B cell (primary cell): ENCODE measurements around the gene MAPK10. TPM values are rescaled to one million over a fixed set of nuclear protein-coding genes. Genes with fewer than 3 reads are reported as not detected.

Source experiments
- ATAC-seq: fragments of 200-7000 bp; cut with Tn5 transposase; one replicate; pipeline ENCODE4 v1.10.0; 2021; ENCODE audit warnings: low read depth, mild to moderate bottlenecking, moderate number of reproducible peaks, moderate library complexity
- CTCF ChIA-PET: fragments of 350-600 bp; sonication (Branson Sonifier 250); formaldehyde crosslinking; loops from one replicate; lab custom pipeline; 2021; ENCODE audit warnings: antibody characterized with exemption, inconsistent platforms; lab: Charles Lee
- POLR2A ChIA-PET: fragments of 350-600 bp; sonication (Branson Sonifier 250); formaldehyde crosslinking; loops from one replicate; lab custom pipeline; 2021; ENCODE audit warnings: antibody characterized with exemption; lab: Charles Lee
- DNase-seq: peaks from one replicate; pipeline ENCODE4 v3.0.0; 2013
- H2AFZ ChIP-seq: 2 replicates; pipeline ENCODE4 v1.6.1; 2012; ENCODE audit warnings: mild to moderate bottlenecking, low read depth, low read length; ENCODE audit not compliant: insufficient read depth, poor library complexity, severe bottlenecking
- H3K27ac ChIP-seq, 2 donors: 1 replicate in 1 of 2; 2 replicates in 1 of 2; pipeline ENCODE4 v1.5.1; 2012 to 2013; ENCODE audit warnings: low read length in 2 of 2, mild to moderate bottlenecking in 2 of 2, moderate library complexity in 1 of 2
- H3K27me3 ChIP-seq, 4 experiments: fragments of 200-600 bp in 1 of 4; sonication (generic) in 1 of 4; replicated peaks in 1 of 4; 1 replicate in 2 of 4; 2 replicates in 2 of 4; pipeline versions ENCODE4 v1.6.1 to v1.7.0; 2013 to 2016; ENCODE audit warnings: low read length in 3 of 4, mild to moderate bottlenecking in 2 of 4, mixed read lengths in 1 of 4, moderate library complexity in 1 of 4; ENCODE audit not compliant: insufficient read depth in 4 of 4, control insufficient read depth in 3 of 4; ENCODE audit errors: control extremely low read depth in 1 of 4
- H3K36me3 ChIP-seq, 2 experiments: replicated peaks in 1 of 2; 1 replicate in 1 of 2; 2 replicates in 1 of 2; pipeline versions ENCODE4 v1.6.1 to v1.7.1; 2013; ENCODE audit warnings: low read length in 1 of 2; ENCODE audit not compliant: insufficient read depth in 2 of 2, control insufficient read depth in 1 of 2; ENCODE audit errors: control extremely low read depth in 1 of 2, extremely low read depth in 1 of 2
- H3K4me1 ChIP-seq, 2 donors: fragments of 200-600 bp in 1 of 2; sonication (generic) in 1 of 2; 1 replicate in 1 of 2; 2 replicates in 1 of 2; pipeline versions ENCODE4 v1.5.1 to v1.6.1; 2013 to 2017; ENCODE audit warnings: low read length in 2 of 2; ENCODE audit not compliant: control insufficient read depth in 2 of 2, insufficient read depth in 2 of 2
- H3K4me2 ChIP-seq: replicated peaks from 2 replicates; pipeline ENCODE3; 2012; ENCODE audit warnings: mild to moderate bottlenecking, low read depth, low read length; ENCODE audit not compliant: poor library complexity, severe bottlenecking
- H3K4me3 ChIP-seq, 5 experiments: fragments of 200-600 bp in 1 of 5; sonication (generic) in 1 of 5; 1 replicate in 3 of 5; 2 replicates in 2 of 5; pipeline versions ENCODE4 v1.5.1 to v1.7.0; 2011 to 2016; ENCODE audit warnings: low read length in 4 of 5, mild to moderate bottlenecking in 4 of 5, low read depth in 2 of 5, control low read depth in 1 of 5, moderate library complexity in 1 of 5; ENCODE audit not compliant: insufficient read depth in 1 of 5; ENCODE audit errors: control extremely low read depth in 1 of 5, extremely low read depth in 1 of 5
- H3K79me2 ChIP-seq: fragments of 200-600 bp; sonication (generic); one replicate; pipeline ENCODE4 v1.6.0; 2016; ENCODE audit warnings: low read length; ENCODE audit not compliant: control insufficient read depth, insufficient read depth
- H3K9ac ChIP-seq: fragments of 200-600 bp; sonication (generic); 2 replicates; pipeline ENCODE4 v1.6.1; 2017; ENCODE audit warnings: mild to moderate bottlenecking, low read length, moderate library complexity
- H3K9me3 ChIP-seq, 3 donors: one replicate each; pipeline versions ENCODE4 v1.6.1 to v1.7.1; 2013; ENCODE audit warnings: low read length in 2 of 3; ENCODE audit not compliant: control insufficient read depth in 2 of 3, insufficient read depth in 1 of 3; ENCODE audit errors: control extremely low read depth in 1 of 3
- H4K20me1 ChIP-seq: 2 replicates; pipeline ENCODE4 v1.6.0; 2012; ENCODE audit warnings: mild to moderate bottlenecking, low read length; ENCODE audit not compliant: insufficient read depth, control insufficient read depth, poor library complexity, severe bottlenecking
- H3K27ac Mint-ChIP-seq: one replicate; pipeline ENCODE4 v1.8.0; 2021; ENCODE audit warnings: mixed read lengths
- H3K27me3 Mint-ChIP-seq: one replicate; pipeline ENCODE4 v1.8.0; 2021; ENCODE audit warnings: mixed read lengths
- H3K4me1 Mint-ChIP-seq: one replicate; pipeline ENCODE4 v1.8.0; 2021; ENCODE audit warnings: mixed read lengths
- H3K4me3 Mint-ChIP-seq: one replicate; pipeline ENCODE4 v1.8.0; 2021; ENCODE audit warnings: mixed read lengths
- H3K9me3 Mint-ChIP-seq: one replicate; pipeline ENCODE4 v1.8.0; 2022; ENCODE audit warnings: mixed read lengths; ENCODE audit not compliant: insufficient read depth
- CTCF ChIP-seq: fragments of 200-600 bp; IDR thresholded peaks from one replicate; pipeline ENCODE4 v1.8.0; 2022; ENCODE audit warnings: antibody characterized with exemption, mild to moderate bottlenecking
- EZH2 ChIP-seq: IDR thresholded peaks from 2 replicates; pipeline ENCODE4 v1.6.1; 2012; ENCODE audit warnings: borderline replicate concordance, low read depth, mild to moderate bottlenecking, moderate library complexity, low read length; ENCODE audit not compliant: insufficient read depth, poor library complexity, severe bottlenecking
- WGBS: methylation state at CpG from one replicate; pipeline ENCODE4 v1.1.5; 2013; ENCODE audit warnings: missing lambda C conversion rate; ENCODE audit not compliant: insufficient coverage; 5-methylcytosine and 5-hydroxymethylcytosine counted together
- intact Hi-C: fragments of 100-400 bp; cut with micrococcal nuclease; formaldehyde crosslinking; loops from one replicate; pipeline ENCODE4 v1.10.0; 2022
- polyA plus RNA-seq: library from polyadenylated mRNA; depleted of rRNA; stranded (reverse); fragments of >200 nt; gene quantifications from 2 replicates; pipeline ENCODE4 v1.2.3, GENCODE V29; 2012
- total RNA-seq, 2 donors: library from RNA; stranded (reverse); fragments of 120-200 nt in 1 of 2; gene quantifications; 1 replicate in 1 of 2; 2 replicates in 1 of 2; pipeline versions ENCODE4 v1.2.3 to v1.2.4, GENCODE V29; 2013 to 2022

Gene MAPK10
- total and polyA plus RNA-seq, 2 donors (not counting 1 experiment from before 2014, with no cell fraction given): 0.03 to 3.1 TPM

- H3K9ac ChIP-seq: no peak overlapping the region
- H3K27me3 ChIP-seq: peaks cover 0 to 3% (median 0%) of the 10 kb centered on the region in 4 experiments
- no peaks in the 10 kb centered on the region for H3K9me3 Mint-ChIP-seq
- no peaks in the 10 kb centered on the region for H3K9me3 ChIP-seq
- H3K4me2 ChIP-seq: no peak overlapping the region
- DNase-seq (peak; percentile 10), ATAC-seq (peak; percentile 54)
- H3K4me3 ChIP-seq: no peak overlapping the region
- H3K36me3 ChIP-seq: no peaks in the 10 kb centered on the region
- H3K4me1 Mint-ChIP-seq: peaks cover 13% of the 10 kb centered on the region
- no peak overlapping the region for H2AFZ ChIP-seq
- intact Hi-C loops: no loop called here
- 70% methylated on average over 3 of the region's 5 CpGs for WGBS
- peaks cover 3% of the 10 kb centered on the region for H3K27me3 Mint-ChIP-seq
- no peaks in the 10 kb centered on the region for H3K4me1 ChIP-seq
- H3K79me2 ChIP-seq: no peaks in the 10 kb centered on the region
- TF ChIP-seq CTCF: no peak
- no peak for TF ChIP-seq EZH2
- ChIA-PET CTCF (no interaction called here), POLR2A (no interaction called here)
- peak overlapping the region; percentile 57 for H3K27ac Mint-ChIP-seq
- peak overlapping the region; percentile 44 for H3K4me3 Mint-ChIP-seq
- H3K27ac ChIP-seq: no peak overlapping the region
- no peaks in the 10 kb centered on the region for H4K20me1 ChIP-seq
Measured at GRCh38 chr4:86279293-86279960, 80.4 kb downstream of the MAPK10 start.

GRCh38 chr4:86278126-86278525 is 81.7 kb downstream of the MAPK10 start:
- ATAC-seq: no peak
- no peak overlapping the region for H3K27ac ChIP-seq
- CTCF ChIA-PET: no interaction called here

More at GRCh38 chr4:86278126-86278525, 81.7 kb downstream of the MAPK10 start:
- TF ChIP-seq CTCF: no peak
- TF ChIP-seq EZH2: no peak
- H3K9me3 Mint-ChIP-seq: no peaks in the 10 kb centered on the region
- Histone ChIP-seq H3K4me2 (no peak overlapping the region), H2AFZ (no peak overlapping the region), H3K27me3 (peaks cover 0 to 3% (median 0%) of the 10 kb centered on the region in 4 experiments), H3K36me3 (no peaks in the 10 kb centered on the region), H3K79me2 (no peaks in the 10 kb centered on the region), H3K9ac (no peak overlapping the region), H4K20me1 (no peaks in the 10 kb centered on the region), H3K9me3 (no peaks in the 10 kb centered on the region), H3K4me3 (no peak overlapping the region), H3K4me1 (no peaks in the 10 kb centered on the region)
- H3K27me3 Mint-ChIP-seq: peaks cover 5% of the 10 kb centered on the region
- H3K27ac Mint-ChIP-seq: no peak overlapping the region
- no peak for DNase-seq
- POLR2A ChIA-PET: no interaction called here
- peaks cover 13% of the 10 kb centered on the region for H3K4me1 Mint-ChIP-seq
- no peak overlapping the region for H3K4me3 Mint-ChIP-seq
- WGBS: 100% methylated on average over 1 of the region's 2 CpGs
- intact Hi-C loops: no loop called here
